ENCODE results near the gene TRMT2A.
A peak's percentile ranks its signal among the peaks of the same experiment; 100 is the strongest.

Gene TRMT2A

GRCh38 chr22:20128902-20129746, 12.1 kb upstream of the TRMT2A start:
- Histone ChIP-seq H3K9ac (ENCODE audit: low read depth, low read length, poor library complexity, severe bottlenecking) (no peak overlapping the region), H3K4me3 (ENCODE audit: low read length, poor library complexity, severe bottlenecking) (no peak overlapping the region), H3K9me3 (ENCODE audit: insufficient read depth, low read depth, low read length) (no peaks in the 10 kb centered on the region), H3K79me2 (ENCODE audit: insufficient read depth, low read length) (peaks cover 27% of the 10 kb centered on the region; the same call in 1 of the 2 replicates), H3K4me2 (ENCODE audit: low read depth, low read length, poor library complexity, severe bottlenecking) (no peak overlapping the region), H2AFZ (ENCODE audit: low read length) (no peak overlapping the region), H3K9me2 (replicated peaks; ENCODE audit: low read depth, low read length) (no peaks in the 10 kb centered on the region), H3K27me3 (ENCODE audit: insufficient read depth, low read length, poor library complexity, severe bottlenecking) (no peaks in the 10 kb centered on the region), H3K36me3 (ENCODE audit: insufficient read depth, low read length) (peaks cover 46% of the 10 kb centered on the region; the same call in 1 of the 2 replicates), H3F3A (ENCODE audit: low read depth) (0 out of 2 replicates have a peak, but pooled peaks cover 2% of the 10 kb centered on the region), H4K20me1 (ENCODE audit: insufficient read depth, low read length, poor library complexity, severe bottlenecking) (peaks cover 35% of the 10 kb centered on the region), H3K4me1 (ENCODE audit: insufficient read depth, low read length, poor library complexity, severe bottlenecking) (peaks cover 16% of the 10 kb centered on the region)
- TF ChIP-seq CTCF (conservative IDR thresholded peaks at IDR 0.05; ENCODE audit: low read length) = peak; percentile 49
- no peak for TF ChIP-seq EZH2phosphoT487 (IDR thresholded peaks at IDR 0.05; ENCODE audit: borderline replicate concordance)

DNA sequence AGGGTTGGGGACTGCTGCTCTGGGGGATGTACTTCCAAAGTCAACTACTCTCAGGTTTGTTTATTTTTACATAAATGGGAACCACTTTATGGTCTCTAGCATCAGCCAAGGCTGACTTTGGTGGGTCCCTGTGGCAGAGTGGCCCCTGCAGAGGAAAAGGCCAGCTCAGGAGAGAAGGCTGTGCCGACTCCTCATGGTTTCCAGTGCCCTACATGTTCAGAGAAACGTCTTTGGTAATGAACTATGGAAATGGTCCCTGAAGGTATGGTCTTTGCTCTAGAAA, 11.5 kb upstream of the TRMT2A start:
- TF ChIP-seq CTCF (conservative IDR thresholded peaks at IDR 0.05; ENCODE audit: low read length) (no peak), EZH2phosphoT487 (IDR thresholded peaks at IDR 0.05; ENCODE audit: borderline replicate concordance) (no peak)
- Histone ChIP-seq H3K4me3 (ENCODE audit: low read length, poor library complexity, severe bottlenecking) (no peak overlapping the region), H3F3A (ENCODE audit: low read depth) (0 out of 2 replicates have a peak, but pooled peaks cover 2% of the 10 kb centered on the region)

DNA sequence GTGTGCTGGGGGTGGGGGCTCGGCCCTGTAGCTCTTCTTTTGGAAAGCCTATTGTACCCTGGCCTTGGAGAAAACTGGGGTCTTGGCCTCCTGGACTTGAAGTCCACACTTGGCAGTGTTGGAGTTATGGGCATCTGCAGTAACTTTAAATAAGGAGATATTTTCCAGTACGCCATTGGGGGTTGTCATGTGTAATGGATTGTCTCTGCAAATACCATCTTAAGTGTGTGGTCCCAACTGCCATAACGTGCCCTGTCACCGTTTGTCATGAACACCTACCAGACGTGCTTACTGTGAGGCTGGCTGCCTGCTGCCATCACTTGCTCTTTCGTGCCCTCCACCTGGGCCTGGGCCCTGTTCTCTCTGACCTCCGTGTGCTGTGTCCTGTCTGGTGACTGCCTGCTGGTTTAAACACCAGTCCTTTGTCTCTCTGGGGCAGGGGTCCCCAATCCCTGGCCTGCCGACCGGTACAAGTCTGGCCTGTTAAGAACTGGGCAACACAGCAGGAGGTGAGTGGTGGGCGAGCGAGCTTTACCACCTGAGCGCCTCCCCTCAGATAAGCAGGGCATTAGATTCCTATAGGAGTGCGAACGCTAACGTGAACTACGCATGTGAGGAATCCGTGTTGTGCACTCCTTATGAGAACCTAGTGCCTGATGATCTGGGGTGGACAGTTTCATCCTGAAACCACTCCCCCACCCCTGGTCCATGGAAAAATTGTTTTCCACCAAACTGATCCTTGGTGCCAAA, 11.0 kb upstream of the TRMT2A start:
- no peaks in the 10 kb centered on the region for H3K9me2 ChIP-seq (replicated peaks; ENCODE audit: low read depth, low read length)
- peaks cover 9% of the 10 kb centered on the region for H3K4me1 ChIP-seq (ENCODE audit: insufficient read depth, low read length, poor library complexity, severe bottlenecking)
- no peak overlapping the region for H3K4me2 ChIP-seq (ENCODE audit: low read depth, low read length, poor library complexity, severe bottlenecking)
- 0 out of 2 replicates have a peak, but pooled peaks cover 2% of the 10 kb centered on the region for H3F3A ChIP-seq (ENCODE audit: low read depth)
- peaks cover 57% of the 10 kb centered on the region; the same call in 1 of the 2 replicates for H3K36me3 ChIP-seq (ENCODE audit: insufficient read depth, low read length)
- H3K27me3 ChIP-seq (ENCODE audit: insufficient read depth, low read length, poor library complexity, severe bottlenecking) = no peaks in the 10 kb centered on the region
- H2AFZ ChIP-seq (ENCODE audit: low read length) = no peak overlapping the region
- TF ChIP-seq CTCF (conservative IDR thresholded peaks at IDR 0.05; ENCODE audit: low read length) = no peak
- TF ChIP-seq EZH2phosphoT487 (IDR thresholded peaks at IDR 0.05; ENCODE audit: borderline replicate concordance) = no peak
- peaks cover 42% of the 10 kb centered on the region for H4K20me1 ChIP-seq (ENCODE audit: insufficient read depth, low read length, poor library complexity, severe bottlenecking)
- H3K79me2 ChIP-seq (ENCODE audit: insufficient read depth, low read length) = peaks cover 32% of the 10 kb centered on the region
- no peak overlapping the region for H3K4me3 ChIP-seq (ENCODE audit: low read length, poor library complexity, severe bottlenecking)
- H3K9ac ChIP-seq (ENCODE audit: low read depth, low read length, poor library complexity, severe bottlenecking) = no peak overlapping the region
- no peaks in the 10 kb centered on the region for H3K9me3 ChIP-seq (ENCODE audit: insufficient read depth, low read depth, low read length)

More for the DNA sequence above, 11.5 kb upstream of the TRMT2A start:
- Histone ChIP-seq H3K4me1 (ENCODE audit: insufficient read depth, low read length, poor library complexity, severe bottlenecking) (peaks cover 12% of the 10 kb centered on the region), H3K9me2 (replicated peaks; ENCODE audit: low read depth, low read length) (no peaks in the 10 kb centered on the region), H3K4me2 (ENCODE audit: low read depth, low read length, poor library complexity, severe bottlenecking) (no peak overlapping the region), H3K36me3 (ENCODE audit: insufficient read depth, low read length) (peaks cover 52% of the 10 kb centered on the region; the same call in 1 of the 2 replicates), H3K27me3 (ENCODE audit: insufficient read depth, low read length, poor library complexity, severe bottlenecking) (no peaks in the 10 kb centered on the region), H3K79me2 (ENCODE audit: insufficient read depth, low read length) (peaks cover 28% of the 10 kb centered on the region), H3K9ac (ENCODE audit: low read depth, low read length, poor library complexity, severe bottlenecking) (no peak overlapping the region), H2AFZ (ENCODE audit: low read length) (no peak overlapping the region), H3K9me3 (ENCODE audit: insufficient read depth, low read depth, low read length) (no peaks in the 10 kb centered on the region), H4K20me1 (ENCODE audit: insufficient read depth, low read length, poor library complexity, severe bottlenecking) (peaks cover 39% of the 10 kb centered on the region)

Measured in Loucy (cell line).